ENCODE measurements around the gene ZNF99. TPM values are rescaled to one million over a fixed set of nuclear protein-coding genes. Genes with fewer than 3 reads are reported as not detected.
"Not testable (repeated sequence)": the region's sequence is repeated elsewhere in the genome, so short reads cannot be mapped to it uniquely, and the experiment has no call there.

The ZNF99 gene
- total RNA-seq (2014; rRNA removed; shearing (Covaris generic)) = not detected in 2 replicates

DNA sequence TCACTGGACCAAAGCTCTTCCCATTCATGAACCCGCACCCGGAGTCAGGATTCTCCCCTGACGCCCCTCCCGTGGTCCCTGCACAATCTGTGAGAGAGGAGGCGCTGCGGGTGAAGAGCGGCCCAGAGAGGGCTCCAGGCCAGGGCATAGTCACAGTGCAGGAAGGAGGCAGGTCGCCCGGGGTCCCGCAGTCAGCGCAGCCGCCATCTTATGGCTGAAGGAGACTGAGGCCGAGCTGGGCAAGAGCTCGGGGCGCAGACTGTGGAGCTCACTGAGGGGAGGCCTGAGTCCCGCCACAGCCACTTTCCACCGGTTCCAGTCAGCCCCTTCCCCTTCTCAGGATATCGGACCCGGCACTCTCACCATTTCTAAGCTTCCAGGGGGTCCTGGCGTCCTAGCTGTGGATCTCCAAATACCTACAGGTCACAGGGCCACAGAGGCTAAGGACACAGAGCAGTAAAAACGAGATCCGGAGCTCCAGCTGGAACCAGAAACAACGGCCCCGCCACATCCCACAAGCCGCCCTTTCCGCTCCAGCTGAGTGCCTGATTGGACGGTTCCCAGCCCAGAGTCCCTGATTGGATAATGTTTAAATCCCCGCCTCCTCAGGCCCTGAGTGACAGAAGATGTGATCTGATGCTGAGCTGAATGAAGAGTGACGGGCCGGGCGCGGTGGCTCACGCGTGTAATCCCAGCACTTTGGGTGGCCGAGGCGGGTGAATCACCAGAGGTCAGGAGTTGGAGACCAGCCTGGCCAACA, at the start of gene ZNF99:
Gene ZNF99 (minus strand): TSS at position 501 of the 760 bp plus-strand sequence. CDS start 135 bp downstream, at position 366.
- no peak for DNase-seq (ENCODE audit: low spot score)

DNA sequence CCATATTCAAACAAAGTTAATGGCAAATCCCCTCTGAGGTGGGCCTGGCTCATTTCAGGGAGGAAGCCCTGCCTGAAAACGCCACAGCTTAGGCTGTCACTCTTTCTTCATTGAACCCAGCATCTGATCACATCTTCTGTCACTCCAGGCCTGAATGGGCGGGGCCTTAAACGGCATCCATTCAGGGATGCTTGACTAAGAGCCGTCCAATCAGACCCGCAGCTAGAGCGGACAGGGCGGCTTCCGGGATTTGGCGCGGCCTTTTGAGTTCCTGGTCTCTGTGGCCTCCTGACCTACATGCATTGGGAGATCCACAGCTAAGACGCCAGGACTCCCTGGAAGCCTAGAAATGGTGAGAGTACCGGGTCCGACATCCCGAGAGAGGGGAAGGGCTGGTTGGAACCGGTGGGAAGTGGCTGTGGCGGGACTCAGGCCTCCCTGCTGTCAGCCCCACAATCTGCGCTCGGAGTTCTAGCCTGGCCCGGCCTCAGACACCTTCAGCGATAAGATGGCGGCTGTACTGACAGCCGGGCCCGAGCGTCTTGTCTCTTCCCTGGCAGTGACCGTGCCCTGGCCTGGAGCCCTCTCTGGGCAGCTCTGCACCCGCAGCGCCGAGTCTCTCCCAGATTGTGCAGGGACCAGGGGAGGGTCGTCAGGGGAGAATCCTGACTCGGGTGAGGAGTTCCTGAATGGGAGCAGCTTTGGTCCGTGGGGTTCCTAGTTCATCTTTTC, 48.2 kb upstream of the ZNF99 start, which contains the start of gene ZNF723:
Gene ZNF723 (plus strand): TSS at position 261 of the 732 bp plus-strand sequence. CDS start 89 bp downstream, at position 350.
- no peak for DNase-seq (ENCODE audit: low spot score)

GRCh38 chr19:22831211-22831610, 47.3 kb upstream of the ZNF99 start:
- DNase-seq (ENCODE audit: low spot score) = no peak

DNA sequence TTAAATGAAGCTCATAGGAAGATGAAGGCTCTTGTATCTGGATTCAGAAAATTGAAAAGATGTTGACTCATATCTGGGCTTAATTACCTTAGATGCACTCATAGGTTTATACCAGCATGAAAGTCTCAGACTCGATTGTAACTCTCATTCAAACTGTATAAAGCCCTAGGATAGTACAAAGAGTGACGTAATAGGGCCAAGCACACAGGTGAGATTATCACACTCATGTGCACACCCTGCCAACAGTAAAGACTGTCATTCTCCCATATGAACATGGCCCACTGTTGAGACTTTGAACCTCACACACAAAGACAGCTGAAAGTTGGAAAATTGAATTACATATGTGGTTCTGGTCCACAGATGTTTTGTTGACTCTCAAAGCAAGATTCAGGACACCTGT, 30.2 kb upstream of the ZNF99 start:
- no peak for DNase-seq (ENCODE audit: low spot score)

- DNase-seq (ENCODE audit: low spot score) = no peak
Observed at GRCh38 chr19:22807061-22807835, 23.3 kb upstream of the ZNF99 start.

DNA sequence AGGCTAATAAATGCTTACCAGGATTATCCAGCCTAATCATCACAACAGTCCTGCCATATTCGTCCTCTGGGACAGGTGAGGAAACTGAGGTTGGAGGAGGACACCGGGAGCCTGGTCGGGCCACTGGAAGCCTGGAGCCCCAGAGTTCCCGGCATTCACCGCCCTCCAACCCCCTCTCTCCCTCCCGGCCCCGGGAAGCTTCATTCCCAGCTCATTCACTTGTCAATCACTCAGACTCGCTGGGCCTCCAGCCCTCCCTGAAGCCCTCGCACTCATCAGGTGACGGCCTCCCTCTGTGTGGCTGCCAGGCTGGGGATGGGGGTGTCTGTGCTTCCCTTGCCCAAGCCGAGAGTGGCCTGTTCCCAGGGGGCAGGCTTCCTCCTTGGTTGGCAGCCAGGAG, 22.5 kb upstream of the ZNF99 start:
- no peak for DNase-seq (ENCODE audit: low spot score)

DNA sequence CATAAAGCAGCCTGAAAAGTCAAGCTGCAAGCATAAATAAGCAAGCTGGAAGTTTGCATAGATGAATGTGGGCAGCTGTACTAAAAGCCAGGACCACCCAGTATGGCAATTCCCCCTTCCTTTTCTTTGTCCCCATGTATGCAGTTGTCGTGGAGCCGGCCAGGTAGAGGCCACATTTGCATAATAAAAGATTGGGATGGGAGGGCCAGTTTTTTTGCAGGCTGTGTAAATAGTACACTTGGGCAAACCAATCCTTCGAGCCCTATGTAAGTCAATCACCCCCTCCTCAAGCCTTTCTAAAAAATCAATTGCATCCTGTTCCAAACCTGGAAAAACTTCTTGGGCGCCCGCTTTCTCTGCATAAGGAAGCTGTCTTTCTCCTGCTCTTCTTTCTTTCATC, 13.1 kb upstream of the ZNF99 start:
- no peak for DNase-seq (ENCODE audit: low spot score)

GRCh38 chr19:22792863-22793262, 8.9 kb upstream of the ZNF99 start:
- DNase-seq (ENCODE audit: low spot score) = not testable (repeated sequence)

DNA sequence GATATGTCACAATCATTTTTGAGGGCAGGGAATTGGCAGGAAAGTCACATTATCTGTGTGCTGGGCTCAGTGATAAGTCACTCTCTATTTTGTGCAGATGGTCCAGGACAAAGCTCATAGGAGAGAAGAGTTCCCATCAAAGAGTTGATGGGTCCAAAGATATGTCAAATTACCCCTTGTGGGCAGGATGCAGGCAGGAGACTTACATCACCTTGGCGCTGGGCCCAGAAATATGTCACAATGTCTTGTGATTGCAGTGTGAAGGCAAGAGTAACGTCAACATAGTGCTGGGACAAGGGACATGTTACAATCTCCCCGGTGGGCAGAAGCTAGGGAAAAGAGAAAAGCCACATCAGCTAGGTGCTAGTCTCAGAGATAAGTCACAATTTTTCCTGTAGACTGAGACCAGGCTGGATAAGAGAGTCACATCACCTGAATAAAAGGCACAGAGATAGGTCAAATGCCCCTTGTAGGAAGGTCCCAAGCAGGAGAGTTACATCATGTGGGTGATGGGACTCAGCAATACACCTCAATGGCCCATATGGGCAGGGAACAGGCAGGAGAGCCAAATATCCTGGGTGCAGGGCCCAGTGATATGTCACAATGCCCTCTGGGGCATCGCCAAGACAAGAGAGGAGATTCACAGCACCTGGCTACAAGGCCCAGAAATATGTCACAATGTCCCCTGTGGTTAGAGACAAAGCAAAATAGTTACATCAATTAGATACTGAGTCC, 47.9 kb downstream of the ZNF99 start:
- DNase-seq (ENCODE audit: low spot score) = no peak

- DNase-seq (ENCODE audit: low spot score) = no peak
Observed at GRCh38 chr19:22733691-22734090, 50.3 kb downstream of the ZNF99 start.

DNA sequence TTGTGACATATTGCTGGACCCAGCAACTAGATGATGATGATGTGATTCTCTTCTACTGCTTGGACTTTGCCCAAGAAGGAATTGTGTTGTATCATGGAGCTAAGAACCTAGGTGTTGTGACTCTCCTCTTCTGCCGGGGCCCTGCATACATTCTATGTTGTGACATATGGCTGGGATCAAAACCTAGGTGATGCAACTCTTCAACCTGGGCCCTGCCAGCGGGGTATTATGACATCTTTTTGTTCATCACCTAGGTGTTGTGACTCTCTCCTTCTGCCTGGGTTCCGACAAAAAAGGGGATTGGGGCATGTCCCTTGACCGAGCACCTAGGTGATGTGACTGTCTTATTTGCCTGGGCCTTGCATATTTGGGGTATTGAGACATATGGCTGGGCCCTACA, 55.7 kb downstream of the ZNF99 start:
- not testable (repeated sequence) for DNase-seq (ENCODE audit: low spot score)

DNA sequence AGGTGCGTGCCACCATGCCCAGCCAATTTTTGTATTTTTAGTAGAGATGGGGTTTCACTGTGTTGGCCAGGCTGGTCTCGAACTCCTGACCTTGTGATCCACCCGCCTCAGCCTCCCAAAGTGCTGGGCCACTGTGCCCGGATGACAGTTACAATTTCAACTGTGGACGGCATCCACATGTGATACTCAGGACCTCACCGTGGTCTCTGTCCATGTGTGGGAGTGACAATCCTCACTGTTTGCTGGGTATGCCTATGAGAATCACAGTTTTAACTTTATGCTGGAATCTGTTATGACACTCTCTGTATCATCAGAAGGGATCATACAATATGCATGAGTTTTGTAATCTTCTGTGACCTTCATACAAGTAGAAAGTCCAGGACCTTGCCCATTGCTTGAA, 62.4 kb downstream of the ZNF99 start:
- not testable (repeated sequence) for DNase-seq (ENCODE audit: low spot score)

- no peak for DNase-seq (ENCODE audit: low spot score)
Observed at GRCh38 chr19:22708983-22709382, 75.0 kb downstream of the ZNF99 start.

DNA sequence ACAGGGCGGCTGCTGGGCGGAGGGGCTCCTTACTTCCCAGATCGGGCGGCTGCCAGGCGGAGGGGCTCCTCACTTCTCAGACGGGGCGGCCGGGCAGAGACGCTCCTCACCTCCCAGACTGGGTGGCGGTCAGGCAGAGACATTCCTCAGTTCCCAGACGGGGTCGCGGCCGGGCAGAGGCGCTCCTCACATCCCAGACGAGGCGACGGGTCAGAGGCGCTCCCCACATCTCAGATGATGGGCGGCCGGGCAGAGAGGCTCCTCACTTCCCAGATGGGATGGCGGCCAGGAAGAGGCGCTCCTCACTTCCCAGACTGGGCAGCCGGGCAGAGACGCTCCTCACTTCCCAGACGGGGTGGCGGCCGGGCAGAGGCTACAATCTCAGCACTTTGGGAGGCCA, 80.9 kb downstream of the ZNF99 start:
- not testable (repeated sequence) for DNase-seq (ENCODE audit: low spot score)

DNA sequence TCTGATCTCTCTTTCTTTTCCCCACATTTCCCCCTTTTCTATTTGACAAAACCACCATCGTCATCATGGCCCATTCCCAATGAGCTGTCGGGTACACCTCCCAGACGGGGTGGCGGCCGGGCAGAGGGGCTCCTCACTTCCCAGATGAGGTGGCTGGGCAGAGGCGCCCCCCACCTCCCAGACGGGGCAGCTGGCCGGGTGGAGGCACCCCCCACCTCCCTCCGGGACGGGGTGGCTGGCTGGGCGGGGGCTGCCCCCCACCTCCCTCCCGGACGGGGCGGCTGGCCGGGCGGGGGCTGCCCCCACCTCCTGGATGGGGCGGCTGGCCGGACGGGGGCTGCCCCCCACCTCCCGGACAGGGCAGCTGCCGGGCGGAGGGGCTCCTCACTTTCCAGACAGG, 81.3 kb downstream of the ZNF99 start:
- not testable (repeated sequence) for DNase-seq (ENCODE audit: low spot score)

Other genes with a start within 250 kb of the ZNF99 start
- gene ZNF492, start 149.8 kb downstream of the ZNF99 start, total RNA-seq (2014; rRNA removed; shearing (Covaris generic)) = 0.05 TPM in 2 replicates
- 0.19 TPM in 1 of 2 replicates, not detected in the other for gene ZNF723, start 48.1 kb upstream of the ZNF99 start, total RNA-seq (2014; rRNA removed; shearing (Covaris generic))
- not detected in 2 replicates for gene ZNF728, start 219.0 kb upstream of the ZNF99 start, total RNA-seq (2014; rRNA removed; shearing (Covaris generic))

All from A172 (cell line).